T-helper 17 cell (primary cell): ENCODE measurements around the gene CNNM3. TPM values are rescaled to one million over a fixed set of nuclear protein-coding genes. Genes with fewer than 3 reads are reported as not detected.
"Not testable (repeated sequence)": the region's sequence is repeated elsewhere in the genome, so short reads cannot be mapped to it uniquely, and the experiment has no call there.

Experiments used
- ATAC-seq: fragments of 150-1000 bp; cut with Tn5 transposase; 2 replicates; pipeline ENCODE4 v1.10.0; 2021; ENCODE audit warnings: mild to moderate bottlenecking, moderate library complexity
- DNase-seq, 3 donors: peaks; one replicate each; pipeline versions ENCODE4 v3.0.0 to v3.0.0-alpha.2; 2020 to 2021
- H3K9me3 ChIP-seq: one replicate; pipeline ENCODE4 v1.7.0; 2013; ENCODE audit warnings: low read length, mild to moderate bottlenecking; ENCODE audit not compliant: control insufficient read depth, poor library complexity, severe bottlenecking
- H3K27ac Mint-ChIP-seq: one replicate; pipeline ENCODE4 v1.8.0; 2022; ENCODE audit warnings: mild to moderate bottlenecking, moderate library complexity, mixed read lengths
- H3K27me3 Mint-ChIP-seq: one replicate; pipeline ENCODE4 v1.8.0; 2022; ENCODE audit warnings: mixed read lengths
- H3K36me3 Mint-ChIP-seq: one replicate; pipeline ENCODE4 v1.8.0; 2022; ENCODE audit warnings: low read depth, mixed read lengths
- H3K4me1 Mint-ChIP-seq: one replicate; pipeline ENCODE4 v1.8.0; 2022; ENCODE audit warnings: mild to moderate bottlenecking, mixed read lengths
- H3K4me3 Mint-ChIP-seq: one replicate; pipeline ENCODE4 v1.8.0; 2022; ENCODE audit warnings: mild to moderate bottlenecking, moderate library complexity, mixed read lengths
- total RNA-seq, 4 donors: library from RNA in 2 of 4; stranded (reverse) in 2 of 4; gene quantifications; one replicate each; pipeline ENCODE4 v1.2.3 and lab custom pipeline; 2022 to 2026

CNNM3 gene
- total RNA-seq, 2 donors from 2014 or later = 30.8 to 39.5 TPM

- peaks cover 13% of the 10 kb centered on the region for H3K4me1 Mint-ChIP-seq
- no peak overlapping the region for H3K27ac Mint-ChIP-seq
- H3K36me3 Mint-ChIP-seq = peaks cover 7% of the 10 kb centered on the region
- no peaks in the 10 kb centered on the region for H3K27me3 Mint-ChIP-seq
- no peak for DNase-seq
- no peaks in the 10 kb centered on the region for H3K9me3 ChIP-seq
- ATAC-seq = no peak
- H3K4me3 Mint-ChIP-seq = no peak overlapping the region
Measured at GRCh38 chr2:96802721-96803120, 13.3 kb upstream of the CNNM3 start.

GRCh38 chr2:96804986-96805385 lies 11.1 kb upstream of the CNNM3 start:
- no peak overlapping the region for H3K27ac Mint-ChIP-seq
- DNase-seq (no peak), ATAC-seq (no peak)
- H3K4me1 Mint-ChIP-seq = peaks cover 18% of the 10 kb centered on the region
- no peaks in the 10 kb centered on the region for H3K36me3 Mint-ChIP-seq
- no peaks in the 10 kb centered on the region for H3K27me3 Mint-ChIP-seq
- H3K9me3 ChIP-seq = no peaks in the 10 kb centered on the region
- no peak overlapping the region for H3K4me3 Mint-ChIP-seq

DNA sequence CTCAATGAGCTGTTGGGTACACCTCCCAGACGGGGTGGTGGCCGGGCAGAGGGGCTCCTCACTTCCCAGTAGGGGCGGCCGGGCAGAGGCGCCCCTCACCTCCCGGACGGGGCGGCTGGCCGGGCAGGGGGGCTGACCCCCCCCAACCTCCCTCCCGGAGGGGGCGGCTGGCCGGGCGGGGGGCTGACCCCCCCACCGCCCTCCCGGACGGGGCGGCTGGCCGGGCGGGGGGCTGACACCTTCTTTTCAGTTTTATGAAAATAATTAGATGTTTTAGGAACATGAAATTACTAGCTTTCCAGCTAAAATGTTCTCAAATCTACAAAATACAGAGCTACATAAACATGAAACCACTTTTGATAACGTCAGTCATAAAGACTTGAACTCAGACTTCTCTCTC lies 10.1 kb upstream of the CNNM3 start:
- peak overlapping the region; percentile 83 for H3K4me3 Mint-ChIP-seq
- H3K36me3 Mint-ChIP-seq, ATAC-seq, H3K9me3 ChIP-seq, DNase-seq, H3K27me3 Mint-ChIP-seq: not testable (repeated sequence)
- H3K27ac Mint-ChIP-seq = peak overlapping the region; percentile 99
- peaks cover 19% of the 10 kb centered on the region for H3K4me1 Mint-ChIP-seq

DNA sequence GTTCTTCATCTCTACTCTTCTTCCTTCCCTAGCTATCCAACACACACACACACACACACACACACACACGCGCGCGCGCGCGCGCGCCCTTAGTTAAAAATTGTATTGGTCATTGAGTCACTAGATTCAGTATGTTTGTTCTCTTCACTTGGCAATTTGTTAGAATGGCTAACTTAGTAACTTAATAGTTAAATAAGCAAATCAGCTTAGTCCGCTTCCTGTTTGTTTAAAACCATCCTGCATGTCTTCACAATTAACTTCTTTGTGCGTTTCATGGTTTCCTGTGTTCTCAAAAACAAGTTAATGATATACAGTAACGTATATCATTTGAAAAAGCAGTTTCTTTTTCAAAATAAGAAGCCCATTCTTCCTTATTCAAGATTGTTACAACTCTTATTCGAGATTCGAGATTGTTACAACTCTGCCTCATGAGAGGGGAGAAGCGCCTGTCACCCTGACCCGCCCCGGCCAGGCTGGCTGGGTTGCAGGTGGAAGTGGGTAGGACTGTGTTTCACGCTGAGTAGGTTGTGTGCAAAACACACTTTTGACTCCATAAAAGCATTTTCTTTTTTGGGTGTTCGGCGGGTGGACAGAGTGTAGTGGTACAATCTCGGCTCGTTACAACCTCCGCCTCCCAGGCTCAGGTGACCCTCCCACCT lies 9.5 kb upstream of the CNNM3 start:
- DNase-seq = peak in 2 of 3 donors; percentile 18 to 24
- no peaks in the 10 kb centered on the region for H3K27me3 Mint-ChIP-seq
- H3K9me3 ChIP-seq = no peaks in the 10 kb centered on the region
- H3K27ac Mint-ChIP-seq = peak overlapping the region; percentile 99
- H3K4me1 Mint-ChIP-seq = peaks cover 20% of the 10 kb centered on the region
- ATAC-seq = peak; percentile 87
- peak overlapping the region; percentile 83 for H3K4me3 Mint-ChIP-seq
- H3K36me3 Mint-ChIP-seq = no peaks in the 10 kb centered on the region

DNA sequence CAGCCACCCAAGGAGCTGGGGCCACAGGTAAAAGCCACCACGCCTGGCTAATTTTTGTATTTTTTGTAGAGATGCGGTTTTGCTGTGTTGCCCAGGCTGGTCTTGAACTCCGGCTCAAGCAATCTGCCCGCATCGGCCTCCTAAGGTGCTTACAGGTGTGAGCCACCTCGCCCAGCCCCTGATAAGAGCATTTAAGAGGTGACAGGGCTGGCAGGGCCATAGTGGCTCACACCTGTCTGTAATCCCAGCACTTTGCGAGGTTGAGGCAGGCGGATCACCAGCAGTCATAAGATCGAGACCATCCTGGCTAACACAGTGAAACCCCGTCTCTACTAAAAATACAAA lies 9.0 kb upstream of the CNNM3 start:
- no peaks in the 10 kb centered on the region for H3K9me3 ChIP-seq
- Mint-ChIP-seq H3K4me3 (peak overlapping the region; percentile 83), H3K27ac (peak overlapping the region; percentile 99), H3K4me1 (peaks cover 20% of the 10 kb centered on the region), H3K36me3 (no peaks in the 10 kb centered on the region), H3K27me3 (no peaks in the 10 kb centered on the region)
- no peak for DNase-seq
- no peak for ATAC-seq

GRCh38 chr2:96808176-96808837 lies 7.8 kb upstream of the CNNM3 start:
- no peak for ATAC-seq

GRCh38 chr2:96809216-96809882 lies 6.7 kb upstream of the CNNM3 start:
- Mint-ChIP-seq H3K27ac (peak overlapping the region; percentile 99), H3K27me3 (no peaks in the 10 kb centered on the region)

More at GRCh38 chr2:96808176-96808837, 7.8 kb upstream of the CNNM3 start:
- H3K36me3 Mint-ChIP-seq = no peaks in the 10 kb centered on the region
- no peak for DNase-seq
- H3K9me3 ChIP-seq = no peaks in the 10 kb centered on the region
- H3K4me1 Mint-ChIP-seq = peaks cover 28% of the 10 kb centered on the region
- H3K4me3 Mint-ChIP-seq = no peak overlapping the region
- peak overlapping the region; percentile 99 for H3K27ac Mint-ChIP-seq
- no peaks in the 10 kb centered on the region for H3K27me3 Mint-ChIP-seq

GRCh38 chr2:96809951-96810782 lies 5.9 kb upstream of the CNNM3 start:
- no peaks in the 10 kb centered on the region for H3K36me3 Mint-ChIP-seq
- no peaks in the 10 kb centered on the region for H3K9me3 ChIP-seq
- ATAC-seq (no peak), DNase-seq (no peak)
- H3K27ac Mint-ChIP-seq = peak overlapping the region; percentile 37
- peaks cover 30% of the 10 kb centered on the region for H3K4me1 Mint-ChIP-seq
- no peaks in the 10 kb centered on the region for H3K27me3 Mint-ChIP-seq
- no peak overlapping the region for H3K4me3 Mint-ChIP-seq

More at GRCh38 chr2:96809216-96809882, 6.7 kb upstream of the CNNM3 start:
- no peak for DNase-seq
- Mint-ChIP-seq H3K36me3 (no peaks in the 10 kb centered on the region), H3K4me3 (no peak overlapping the region), H3K4me1 (peaks cover 28% of the 10 kb centered on the region)
- H3K9me3 ChIP-seq = no peaks in the 10 kb centered on the region
- ATAC-seq = no peak

DNA sequence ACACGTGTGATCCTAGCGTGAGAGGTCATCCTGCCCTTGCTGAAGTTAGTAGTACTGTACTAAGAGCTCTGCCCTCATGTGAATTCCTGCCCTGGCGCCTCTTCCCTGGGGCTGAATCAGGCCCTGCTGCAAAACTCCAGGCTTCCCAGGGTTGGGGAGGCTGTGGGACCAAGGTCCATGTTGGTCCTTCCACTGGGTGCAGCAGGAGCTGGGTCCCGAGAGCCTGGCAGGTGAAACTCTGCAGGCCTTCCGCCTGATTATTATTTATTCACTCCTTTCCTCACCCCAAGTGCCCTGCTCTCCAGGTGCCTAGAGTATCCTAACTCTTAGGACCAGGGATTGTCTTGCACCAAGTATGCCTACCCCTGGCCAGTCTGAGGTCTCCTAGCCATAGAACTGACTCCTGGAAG lies 5.3 kb upstream of the CNNM3 start:
- Mint-ChIP-seq H3K27me3 (no peaks in the 10 kb centered on the region), H3K27ac (peak overlapping the region; percentile 37), H3K4me1 (peaks cover 34% of the 10 kb centered on the region), H3K4me3 (no peak overlapping the region), H3K36me3 (no peaks in the 10 kb centered on the region)
- DNase-seq (no peak), ATAC-seq (no peak)
- H3K9me3 ChIP-seq = no peaks in the 10 kb centered on the region

DNA sequence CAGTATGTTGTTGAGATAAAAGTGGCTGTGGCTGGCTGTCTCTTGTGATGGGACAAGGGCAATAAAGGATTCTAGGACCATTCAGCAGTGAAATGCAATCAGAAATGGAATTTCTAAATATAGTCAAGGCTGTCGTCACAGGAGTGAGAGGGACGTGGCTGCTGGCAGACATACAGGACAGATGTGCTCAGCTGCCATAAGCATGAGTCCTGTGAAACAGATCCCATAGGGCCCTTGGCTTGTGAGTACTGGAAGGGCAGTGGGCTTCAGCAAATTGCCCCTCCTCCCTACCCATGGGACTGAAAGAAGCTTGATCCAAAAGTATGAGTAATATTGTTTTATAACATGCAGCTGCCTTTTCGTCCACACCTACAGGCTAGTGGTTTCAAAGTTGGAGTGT lies 4.2 kb upstream of the CNNM3 start:
- no peaks in the 10 kb centered on the region for H3K9me3 ChIP-seq
- DNase-seq = no peak
- ATAC-seq = no peak
- H3K4me3 Mint-ChIP-seq = no peak overlapping the region
- no peak overlapping the region for H3K27ac Mint-ChIP-seq
- H3K4me1 Mint-ChIP-seq = peaks cover 24% of the 10 kb centered on the region
- no peaks in the 10 kb centered on the region for H3K27me3 Mint-ChIP-seq
- H3K36me3 Mint-ChIP-seq = no peaks in the 10 kb centered on the region

DNA sequence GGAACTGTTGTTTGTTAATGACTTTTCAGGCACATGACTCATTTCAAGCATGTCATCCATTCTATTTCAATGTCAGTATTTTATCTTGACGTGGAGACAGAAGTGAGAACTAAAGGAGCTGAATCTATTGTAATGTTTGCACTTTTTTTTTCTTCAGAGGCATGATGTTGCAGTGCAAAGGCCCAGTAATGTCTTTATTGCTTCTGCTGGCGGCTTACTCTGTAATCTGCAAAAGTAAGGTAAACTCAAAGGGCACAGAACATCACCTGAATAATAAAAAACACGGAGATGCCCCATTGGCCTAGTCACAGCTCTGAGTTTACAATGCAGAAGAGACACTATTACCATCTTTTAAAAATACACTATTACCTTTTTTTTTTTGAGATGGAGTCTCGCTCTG lies 2.4 kb upstream of the CNNM3 start:
- Mint-ChIP-seq H3K36me3 (no peaks in the 10 kb centered on the region), H3K4me1 (peaks cover 31% of the 10 kb centered on the region), H3K27me3 (no peaks in the 10 kb centered on the region), H3K27ac (no peak overlapping the region), H3K4me3 (no peak overlapping the region)
- no peak for ATAC-seq
- H3K9me3 ChIP-seq = no peaks in the 10 kb centered on the region
- DNase-seq = no peak

- no peaks in the 10 kb centered on the region for H3K27me3 Mint-ChIP-seq
- peaks cover 48% of the 10 kb centered on the region for H3K4me1 Mint-ChIP-seq
- H3K9me3 ChIP-seq = no peaks in the 10 kb centered on the region
- peak overlapping the region; percentile 77 for H3K27ac Mint-ChIP-seq
- ATAC-seq (peak; percentile 2), DNase-seq (no peak)
- peak overlapping the region; percentile 87 for H3K4me3 Mint-ChIP-seq
- no peaks in the 10 kb centered on the region for H3K36me3 Mint-ChIP-seq
Measured at GRCh38 chr2:96815326-96816126, 542 bp upstream of the CNNM3 start.
